SK-N-SH (cell line): Measurements from ENCODE around the gene CDR2. TPM values are rescaled to one million over a fixed set of nuclear protein-coding genes. Genes with fewer than 3 reads are reported as not detected.

ENCODE experiments used
- CTCF ChIA-PET: fragments of 300-600, 350-600 bp; formaldehyde crosslinking; extraction: SDS; loops from one replicate; lab custom pipeline; 2021; lab: Yijun Ruan, JAX
- POLR2A ChIA-PET: fragments of 350-600 bp; sonication (Branson Sonifier 250); formaldehyde crosslinking; extraction: SDS; loops from one replicate; lab custom pipeline; 2020; ENCODE audit warnings: antibody characterized with exemption, inconsistent platforms; lab: Yijun Ruan, JAX
- DNase-seq: peaks from one replicate; pipeline ENCODE4 v3.0.0; 2012
- H2AFZ ChIP-seq: fragments of 200-600 bp; sonication (generic); 2 replicates; pipeline ENCODE4 v1.8.1; 2016; ENCODE audit warnings: antibody characterized with exemption, mild to moderate bottlenecking, low read depth
- H3F3A ChIP-seq: fragments of 200-600 bp; sonication (generic); replicated peaks from 2 replicates; pipeline ENCODE3; 2016; ENCODE audit warnings: antibody characterized with exemption, mild to moderate bottlenecking; ENCODE audit not compliant: insufficient read depth
- H3K27ac ChIP-seq, 2 experiments: fragments of 200-500 bp in 1 of 2; fragments of 200-600 bp in 1 of 2; sonication (Bioruptor generic) in 1 of 2; sonication (generic), shearing (Covaris generic) in 1 of 2; 2 replicates each; pipeline versions ENCODE4 v1.5.1 to v1.6.1; 2014 to 2016; ENCODE audit warnings: low read depth in 2 of 2, inconsistent platforms in 1 of 2, low read length in 1 of 2, mild to moderate bottlenecking in 1 of 2, mixed read lengths in 1 of 2
- H3K27me3 ChIP-seq: fragments of 200-600 bp; sonication (generic), shearing (Covaris generic); 2 replicates; pipeline ENCODE4 v1.6.1; 2016; ENCODE audit warnings: mixed run types; ENCODE audit not compliant: insufficient read depth
- H3K36me3 ChIP-seq, 2 experiments: fragments of 200-500 bp in 1 of 2; fragments of 200-600 bp in 1 of 2; sonication (Bioruptor generic) in 1 of 2; sonication (generic) in 1 of 2; replicated peaks in 1 of 2; 2 replicates each; pipeline versions ENCODE3 to v1.5.1; 2014 to 2016; ENCODE audit warnings: low read length in 1 of 2, mild to moderate bottlenecking in 1 of 2; ENCODE audit not compliant: insufficient read depth in 2 of 2, control insufficient read depth in 1 of 2
- H3K4me1 ChIP-seq, 2 experiments: fragments of 200-500 bp in 1 of 2; fragments of 200-600 bp in 1 of 2; sonication (Bioruptor generic) in 1 of 2; sonication (generic), shearing (Covaris generic) in 1 of 2; 2 replicates each; pipeline versions ENCODE4 v1.5.1 to v1.6.1; 2014 to 2016; ENCODE audit warnings: low read depth in 1 of 2, low read length in 1 of 2, mixed run types in 1 of 2; ENCODE audit not compliant: insufficient read depth in 2 of 2, control insufficient read depth in 1 of 2
- H3K4me2 ChIP-seq: fragments of 200-600 bp; sonication (generic), shearing (Covaris generic); 2 replicates; pipeline ENCODE4 v1.6.1; 2017; ENCODE audit warnings: mixed run types
- H3K4me3 ChIP-seq, 2 experiments: fragments of 200-500 bp in 1 of 2; fragments of 200-600 bp in 1 of 2; sonication (Bioruptor generic) in 1 of 2; sonication (generic), shearing (Covaris generic) in 1 of 2; 2 replicates each; pipeline versions ENCODE4 v1.5.1 to v1.8.1; 2014 to 2016; ENCODE audit warnings: low read depth in 2 of 2, inconsistent platforms in 1 of 2, low read length in 1 of 2, mild to moderate bottlenecking in 1 of 2, mixed read lengths in 1 of 2, moderate library complexity in 1 of 2
- H3K79me2 ChIP-seq: fragments of 200-600 bp; sonication (generic); 2 replicates; pipeline ENCODE4 v1.8.1; 2017; ENCODE audit warnings: mild to moderate bottlenecking; ENCODE audit not compliant: insufficient read depth
- H3K9ac ChIP-seq: fragments of 200-600 bp; sonication (generic); 2 replicates; pipeline ENCODE4 v1.6.1; 2017; ENCODE audit warnings: mixed run types
- H3K9me2 ChIP-seq: fragments of 200-600 bp; sonication (generic); 2 replicates; pipeline ENCODE4 v1.6.1; 2017; ENCODE audit warnings: mixed run types
- H3K9me3 ChIP-seq: fragments of 200-600 bp; sonication (generic); 2 replicates; pipeline ENCODE4 v1.6.1; 2017; ENCODE audit warnings: mixed run types, mild to moderate bottlenecking, moderate library complexity
- H4K20me1 ChIP-seq: fragments of 200-600 bp; sonication (generic); 2 replicates; pipeline ENCODE4 v1.6.1; 2017; ENCODE audit warnings: mild to moderate bottlenecking, mixed run types; ENCODE audit not compliant: insufficient read depth
- CHD2 ChIP-seq: fragments of 150-350 bp; IDR thresholded peaks from 2 replicates; pipeline ENCODE4 v1.6.1; 2018; ENCODE audit warnings: low read length; ENCODE audit not compliant: partially characterized antibody
- CTCF ChIP-seq: fragments of 200-600 bp; sonication (generic); IDR thresholded peaks from 2 replicates; pipeline ENCODE4 v1.6.1; 2017; ENCODE audit warnings: antibody characterized with exemption, mild to moderate bottlenecking, moderate library complexity
- EP300 ChIP-seq, 2 experiments: IDR thresholded peaks; 2 replicates each; pipeline versions ENCODE4 v1.4.0 to v1.6.1; 2012; ENCODE audit warnings: borderline replicate concordance in 1 of 2, low read depth in 1 of 2, low read length in 1 of 2
- FOSL2 ChIP-seq: IDR thresholded peaks from 2 replicates; pipeline ENCODE4 v1.4.0; 2012; ENCODE audit warnings: low read depth, mild to moderate bottlenecking, moderate library complexity, borderline replicate concordance
- FOXM1 ChIP-seq: IDR thresholded peaks from 2 replicates; pipeline ENCODE4 v1.4.0; 2012; ENCODE audit warnings: low read depth, mild to moderate bottlenecking
- GATA2 ChIP-seq: sonication (generic); formaldehyde crosslinking; IDR thresholded peaks from 2 replicates; pipeline ENCODE4 v1.5.0; 2020; ENCODE audit warnings: mild to moderate bottlenecking, missing genetic modification reagents
- JUND ChIP-seq: IDR thresholded peaks from 2 replicates; pipeline ENCODE4 v1.4.0; 2012
- MAX ChIP-seq: IDR thresholded peaks from 2 replicates; pipeline ENCODE4 v1.4.0; 2012; ENCODE audit warnings: low read depth
- PBX3 ChIP-seq: IDR thresholded peaks from 2 replicates; pipeline ENCODE4; 2012
- POLR2AphosphoS5 ChIP-seq: IDR thresholded peaks from 2 replicates; pipeline ENCODE4 v1.6.1; 2012; ENCODE audit warnings: low read depth, low read length
- RAD21 ChIP-seq: IDR thresholded peaks from 2 replicates; pipeline ENCODE4 v1.6.1; 2012; ENCODE audit warnings: mild to moderate bottlenecking, low read length
- REST ChIP-seq: IDR thresholded peaks from 2 replicates; pipeline ENCODE4 v1.6.1; 2012; ENCODE audit warnings: mild to moderate bottlenecking, low read depth, low read length, moderate library complexity
- RFX5 ChIP-seq: IDR thresholded peaks from 2 replicates; pipeline ENCODE4 v1.6.1; 2012; ENCODE audit warnings: mild to moderate bottlenecking, improper control_type of control experiment, low read length
- SMC3 ChIP-seq: IDR thresholded peaks from 2 replicates; pipeline ENCODE4 v1.6.1; 2012; ENCODE audit warnings: low read depth, low read length, improper control_type of control experiment
- USF1 ChIP-seq: IDR thresholded peaks from 2 replicates; pipeline ENCODE4 v1.4.0; 2012; ENCODE audit warnings: low read depth, borderline replicate concordance
- USF2 ChIP-seq: fragments of 150-350 bp; IDR thresholded peaks from 2 replicates; pipeline ENCODE4 v1.6.1; 2017; ENCODE audit warnings: antibody characterized with exemption, low read length, low read depth, borderline replicate concordance
- WGBS: methylation state at CpG from one replicate; pipeline ENCODE4 v1.1.6; 2017; ENCODE audit warnings: low lambda C conversion rate; 5-methylcytosine and 5-hydroxymethylcytosine counted together
- polyA plus RNA-seq, 3 experiments: library from polyadenylated mRNA; depleted of rRNA; stranded (reverse); fragments of >200 nt; gene quantifications; 2 replicates each; pipeline ENCODE4 v1.2.3, GENCODE V29; 2012

The CDR2 gene
- polyA plus RNA-seq, 1 of the 3 experiments (the other 2 are of a cell fraction), result 30.3 TPM

- CTCF ChIA-PET, result no interaction called here
- H2AFZ ChIP-seq, result no peak overlapping the region
- DNase-seq, result no peak
- POLR2A ChIA-PET, result no interaction called here
- H3K27ac ChIP-seq, result no peak overlapping the region
- 0 out of 2 replicates have a peak, but pooled peaks cover 3% of the 10 kb centered on the region for H3K79me2 ChIP-seq
- 97% methylated on average over 5 of the region's 6 CpGs for WGBS
- no peaks in the 10 kb centered on the region for H3K9me2 ChIP-seq
- H3K9me3 ChIP-seq, result no peaks in the 10 kb centered on the region
- TF ChIP-seq FOSL2 (no peak), GATA2 (CRISPR knock-in tag) (no peak), JUND (no peak), PBX3 (no peak), USF2 (no peak), FOXM1 (no peak), USF1 (no peak), CHD2 (no peak), POLR2AphosphoS5 (no peak), SMC3 (no peak)
- no peak overlapping the region for H3K4me3 ChIP-seq
- H3F3A ChIP-seq, result peaks cover 17% of the 10 kb centered on the region
- no peaks in the 10 kb centered on the region for H3K27me3 ChIP-seq
- no peaks in the 10 kb centered on the region for H4K20me1 ChIP-seq
- H3K36me3 ChIP-seq, result peaks cover 5 to 68% of the 10 kb centered on the region in 2 experiments
- no peak overlapping the region for H3K9ac ChIP-seq
- no peak overlapping the region for H3K4me2 ChIP-seq
- peaks cover 0 to 3% of the 10 kb centered on the region in 2 experiments; a peak in 1 of 4 replicates for H3K4me1 ChIP-seq
Observed at GRCh38 chr16:22327446-22327775, 47.0 kb downstream of the CDR2 start.

GRCh38 chr16:22326771-22327445 is 47.5 kb downstream of the CDR2 start:
- Histone ChIP-seq H3K4me3 (no peak overlapping the region), H3K4me2 (no peak overlapping the region), H3K27me3 (no peaks in the 10 kb centered on the region), H3K9me3 (no peaks in the 10 kb centered on the region), H3K36me3 (peaks cover 5 to 68% of the 10 kb centered on the region in 2 experiments), H3K9me2 (no peaks in the 10 kb centered on the region), H4K20me1 (no peaks in the 10 kb centered on the region), H3K4me1 (peaks cover 0 to 3% of the 10 kb centered on the region in 2 experiments; a peak in 1 of 4 replicates), H3K9ac (no peak overlapping the region), H3K27ac (no peak overlapping the region), H3K79me2 (peaks cover 3% of the 10 kb centered on the region; the same call in 1 of the 2 replicates), H3F3A (peaks cover 17% of the 10 kb centered on the region), H2AFZ (no peak overlapping the region)
- 99% methylated on average over 10 of the region's 13 CpGs for WGBS
- CTCF ChIA-PET, result interaction anchor here (1.1 kb wide), 1 partner anchor 23 kb away, joined by 3 read pairs; no protein-coding TSS in a partner anchor
- no peak for DNase-seq
- POLR2A ChIA-PET, result no interaction called here
- TF ChIP-seq CTCF, result no peak
- TF ChIP-seq FOSL2, result no peak
- no peak for TF ChIP-seq MAX
- no peak for TF ChIP-seq PBX3
- TF ChIP-seq REST, result no peak
- TF ChIP-seq RAD21, result no peak
- TF ChIP-seq RFX5, result no peak
- TF ChIP-seq CHD2, result no peak
- no peak for TF ChIP-seq JUND
- TF ChIP-seq EP300 (IDR thresholded peaks at IDR 0.05; ENCODE audit: borderline replicate concordance in 1 of 2, low read depth in 1 of 2, low read length in 1 of 2), result no peak
